GM10266 (cell line): ENCODE results near the gene DNAJC15.
"Not testable (repeated sequence)": the region's sequence is repeated elsewhere in the genome, so short reads cannot be mapped to it uniquely, and the experiment has no call there.

Experiments
- DNase-seq: peaks from one replicate; pipeline ENCODE4 v3.0.0; 2012; ENCODE audit errors: extremely low spot score
- CTCF ChIP-seq: IDR thresholded peaks from 2 replicates; pipeline ENCODE4 v1.5.1; 2012; ENCODE audit warnings: mild to moderate bottlenecking, low read depth; ENCODE audit not compliant: control insufficient read depth, insufficient read depth; ENCODE audit errors: missing control alignments

Gene DNAJC15

GRCh38 chr13:42985312-42986175, 37.8 kb upstream of the DNAJC15 start:
- TF ChIP-seq CTCF: no peak
- no peak for DNase-seq

GRCh38 chr13:42986176-42986574, 37.2 kb upstream of the DNAJC15 start:
- no peak for TF ChIP-seq CTCF
- DNase-seq: no peak

GRCh38 chr13:42990291-42991232, 32.8 kb upstream of the DNAJC15 start:
- peak; percentile 41 for DNase-seq

GRCh38 chr13:42991233-42991897, 32.0 kb upstream of the DNAJC15 start:
- not testable (repeated sequence) for DNase-seq

More at GRCh38 chr13:42990291-42991232, 32.8 kb upstream of the DNAJC15 start:
- no peak for TF ChIP-seq CTCF

GRCh38 chr13:42991898-42992763, 31.3 kb upstream of the DNAJC15 start, which contains the start of gene EPSTI1:
Gene EPSTI1 (minus strand): TSS chr13:42992241. CDS start chr13:42992165, 76 bp downstream.
- TF ChIP-seq CTCF: no peak
- peak; percentile 51 for DNase-seq

- DNase-seq: no peak
- no peak for TF ChIP-seq CTCF
These were observed 30.6 kb upstream of the DNAJC15 start for GRCh38 chr13:42992764-42993122.
